Lower leg skin (tissue), 3 donors: ENCODE results near the gene RBM46.

ENCODE experiments used
- CTCF ChIP-seq, 3 donors: fragments of 450-650 bp; IDR thresholded peaks; one replicate each; pipeline ENCODE4 v1.5.1; 2016; ENCODE audit warnings: antibody characterized with exemption in 3 of 3, mild to moderate bottlenecking in 3 of 3, moderate library complexity in 2 of 3
- POLR2A ChIP-seq, 2 donors: fragments of 450-650 bp; IDR thresholded peaks; one replicate each; pipeline ENCODE4 v1.6.1; 2016 to 2017; ENCODE audit warnings: antibody characterized with exemption in 2 of 2, mild to moderate bottlenecking in 1 of 2, moderate library complexity in 1 of 2

- TF ChIP-seq CTCF (IDR thresholded peaks at IDR 0.05), result no peak
- no peak for TF ChIP-seq POLR2A (IDR thresholded peaks at IDR 0.05)
These were observed 41.7 kb downstream of the RBM46 start for GRCh38 chr4:154822775-154823174.
